Activated CD4-positive, CD25-positive, alpha-beta regulatory T cell treated with anti-CD3 and anti-CD28 coated beads, Interleukin-2, amount 50 U/mL, for 72 hours (primary cell): ENCODE results near the gene NOC4L.
A peak's percentile ranks its signal among the peaks of the same experiment; 100 is the strongest.
"Not testable (repeated sequence)": the region's sequence is repeated elsewhere in the genome, so short reads cannot be mapped to it uniquely, and the experiment has no call there.

ENCODE experiments used
- DNase-seq: peaks from one replicate; pipeline ENCODE4 v3.0.0; 2021

Gene NOC4L

GRCh38 chr12:132186857-132187620, 42.8 kb downstream of the NOC4L start:
- DNase-seq: no peak

GRCh38 chr12:132187646-132188450, 43.6 kb downstream of the NOC4L start:
- no peak for DNase-seq

- no peak for DNase-seq
These were observed 44.2 kb downstream of the NOC4L start for GRCh38 chr12:132188451-132188901.

- no peak for DNase-seq
These were observed 44.7 kb downstream of the NOC4L start for GRCh38 chr12:132188916-132189325.

GRCh38 chr12:132189378-132190011, 45.2 kb downstream of the NOC4L start:
- DNase-seq: peak; percentile 93

- no peak for DNase-seq
These were observed 45.9 kb downstream of the NOC4L start for GRCh38 chr12:132190012-132190755.

GRCh38 chr12:132190834-132191500, 46.7 kb downstream of the NOC4L start:
- no peak for DNase-seq

GRCh38 chr12:132191715-132192553, 47.7 kb downstream of the NOC4L start:
- DNase-seq: no peak

- no peak for DNase-seq
These were observed 49.8 kb downstream of the NOC4L start for GRCh38 chr12:132194056-132194455.

- no peak for DNase-seq
These were observed 50.3 kb downstream of the NOC4L start for GRCh38 chr12:132194556-132194955.

GRCh38 chr12:132195242-132195641, 51.0 kb downstream of the NOC4L start:
- not testable (repeated sequence) for DNase-seq

- DNase-seq: no peak
These were observed 52.0 kb downstream of the NOC4L start for GRCh38 chr12:132196038-132196872.

GRCh38 chr12:132196873-132197390, 52.7 kb downstream of the NOC4L start:
- DNase-seq: no peak

GRCh38 chr12:132197581-132198354, 53.5 kb downstream of the NOC4L start:
- no peak for DNase-seq

- no peak for DNase-seq
These were observed 54.8 kb downstream of the NOC4L start for GRCh38 chr12:132199101-132199500.

- no peak for DNase-seq
These were observed 55.5 kb downstream of the NOC4L start for GRCh38 chr12:132199526-132200319.

- no peak for DNase-seq
These were observed 56.5 kb downstream of the NOC4L start for GRCh38 chr12:132200800-132201199.

- DNase-seq: no peak
These were observed 57.3 kb downstream of the NOC4L start for GRCh38 chr12:132201391-132202120.
